HG03159 (cell line): ENCODE data around the gene BRSK2.

Source experiments
- ATAC-seq: cut with Tn5 transposase; IDR thresholded peaks from one replicate; pipeline ENCODE4 v1.9.1; 2021; ENCODE audit warnings: mild to moderate bottlenecking, moderate library complexity; ENCODE audit not compliant: unreplicated experiment

Gene BRSK2

GRCh38 chr11:1461826-1462697, 72.3 kb downstream of the BRSK2 start:
- no peak for ATAC-seq

GRCh38 chr11:1462698-1462975, 72.9 kb downstream of the BRSK2 start:
- ATAC-seq: no peak

GRCh38 chr11:1463056-1463455, 73.3 kb downstream of the BRSK2 start:
- ATAC-seq: no peak

- no peak for ATAC-seq
These were observed 77.0 kb downstream of the BRSK2 start for GRCh38 chr11:1466784-1467183.

DNA sequence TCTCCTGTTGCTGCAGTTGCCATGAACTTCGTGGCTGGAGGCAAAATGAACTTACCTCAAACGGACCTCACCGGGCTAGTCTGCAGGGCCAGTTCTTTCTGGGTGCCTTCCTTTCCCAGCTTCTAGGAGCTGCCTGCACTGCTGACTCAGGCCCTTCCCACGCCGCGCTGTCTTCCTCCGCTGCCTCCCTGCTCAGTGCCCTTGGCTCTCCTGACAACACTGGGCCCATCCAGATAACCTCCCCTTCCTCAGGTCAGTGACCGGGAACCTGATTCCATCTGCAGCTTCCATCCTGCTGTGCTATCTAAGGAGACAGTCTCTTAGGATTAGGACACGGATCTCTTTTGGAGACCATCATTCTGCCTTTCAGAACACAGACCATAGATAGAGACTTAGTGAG, 77.5 kb downstream of the BRSK2 start:
- ATAC-seq: no peak

GRCh38 chr11:1468002-1468401, 78.3 kb downstream of the BRSK2 start:
- ATAC-seq: no peak

- ATAC-seq: no peak
These were observed 78.8 kb downstream of the BRSK2 start for GRCh38 chr11:1468473-1469066.

- no peak for ATAC-seq
These were observed 79.7 kb downstream of the BRSK2 start for GRCh38 chr11:1469287-1469910.

DNA sequence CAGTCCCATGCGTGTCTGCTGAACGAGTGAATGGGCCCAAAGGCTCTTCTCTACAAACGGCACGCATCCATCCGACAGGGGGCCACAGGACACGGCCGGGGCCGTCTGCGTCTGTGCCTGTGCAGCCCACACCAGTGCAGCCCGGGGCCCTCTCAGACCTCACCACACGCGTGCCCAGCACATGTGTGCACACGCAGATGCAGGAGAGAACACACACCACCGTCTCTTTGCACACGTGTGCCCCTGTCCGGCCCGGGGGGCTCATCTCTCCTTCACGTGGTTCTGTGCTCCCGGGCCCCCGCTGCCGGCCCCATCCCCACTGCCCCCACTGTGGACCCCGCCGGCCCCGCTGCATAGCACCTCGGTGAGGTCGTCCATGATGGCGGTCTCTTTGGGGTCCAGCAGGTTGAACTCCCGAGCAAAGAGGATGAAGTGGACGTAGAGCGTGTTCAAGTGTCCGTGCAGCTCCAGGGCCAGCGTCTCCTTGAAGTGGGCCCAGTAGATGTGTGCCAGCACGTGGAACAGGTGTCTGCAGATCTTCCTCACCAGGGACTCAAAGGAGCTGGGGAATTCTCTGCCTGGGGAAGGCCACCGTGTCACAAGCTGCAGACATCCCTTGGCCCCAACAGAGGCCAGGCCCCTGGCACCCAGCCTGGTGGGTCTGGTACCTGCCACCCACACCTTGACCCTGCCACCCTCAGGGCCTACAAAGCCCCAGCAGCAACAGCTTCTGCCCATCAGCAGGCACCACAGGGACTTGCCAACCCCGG, 80.4 kb downstream of the BRSK2 start:
- no peak for ATAC-seq

- no peak for ATAC-seq
These were observed 81.2 kb downstream of the BRSK2 start for GRCh38 chr11:1470681-1471611.

DNA sequence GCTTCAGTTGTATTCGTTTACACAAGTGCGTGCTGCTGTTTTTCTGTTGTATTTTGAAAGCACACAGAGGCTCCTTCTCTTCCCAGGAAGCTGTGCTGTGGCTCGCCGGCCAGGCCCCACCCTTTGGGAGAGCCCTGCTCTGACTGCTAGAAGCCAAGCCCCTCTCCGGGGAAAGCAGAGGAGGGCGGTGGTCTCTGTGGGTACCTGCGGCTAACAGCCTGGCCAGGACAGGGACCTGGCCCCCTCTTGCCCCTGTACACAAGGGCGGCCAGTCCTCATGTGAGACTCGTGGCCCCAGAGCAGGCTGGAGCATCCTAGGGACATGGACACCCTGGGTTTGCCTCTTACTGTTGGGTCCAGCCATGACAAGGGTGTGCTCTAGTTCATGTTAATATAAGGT, 82.0 kb downstream of the BRSK2 start:
- ATAC-seq: no peak

GRCh38 chr11:1472180-1473005, 82.7 kb downstream of the BRSK2 start:
- no peak for ATAC-seq

DNA sequence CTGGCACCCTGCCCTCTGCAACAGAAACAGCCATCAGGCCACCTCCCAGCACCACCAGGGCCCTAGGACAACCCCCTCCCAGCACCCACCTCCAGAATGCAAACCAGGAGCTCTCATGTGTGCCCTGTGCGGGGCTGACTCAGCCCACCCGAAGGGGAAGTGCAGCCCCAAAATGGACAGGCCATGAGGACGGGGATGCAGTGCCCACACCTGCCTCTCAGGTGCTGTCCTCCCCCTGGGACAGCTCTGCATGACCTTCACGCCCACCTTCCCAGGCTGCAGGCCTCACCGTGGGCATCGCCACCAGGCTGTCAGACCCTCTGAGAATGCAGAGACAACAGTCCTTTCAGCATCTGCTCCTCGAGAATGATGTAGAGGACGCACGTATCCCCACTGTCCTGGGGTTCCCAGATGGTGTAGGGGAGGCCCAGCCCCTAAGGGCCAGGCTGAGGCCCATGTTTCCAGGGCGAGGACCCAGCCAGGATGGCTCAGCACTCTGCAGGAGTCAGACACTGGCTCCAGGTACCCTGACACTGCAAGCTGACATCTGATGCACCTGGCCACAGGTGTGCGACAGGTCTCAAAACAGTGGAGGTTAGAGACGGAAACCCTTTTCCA, 83.4 kb downstream of the BRSK2 start:
- no peak for ATAC-seq

GRCh38 chr11:1473786-1474185, 84.1 kb downstream of the BRSK2 start:
- ATAC-seq: no peak

- no peak for ATAC-seq
These were observed 86.1 kb downstream of the BRSK2 start for GRCh38 chr11:1475841-1476240.

DNA sequence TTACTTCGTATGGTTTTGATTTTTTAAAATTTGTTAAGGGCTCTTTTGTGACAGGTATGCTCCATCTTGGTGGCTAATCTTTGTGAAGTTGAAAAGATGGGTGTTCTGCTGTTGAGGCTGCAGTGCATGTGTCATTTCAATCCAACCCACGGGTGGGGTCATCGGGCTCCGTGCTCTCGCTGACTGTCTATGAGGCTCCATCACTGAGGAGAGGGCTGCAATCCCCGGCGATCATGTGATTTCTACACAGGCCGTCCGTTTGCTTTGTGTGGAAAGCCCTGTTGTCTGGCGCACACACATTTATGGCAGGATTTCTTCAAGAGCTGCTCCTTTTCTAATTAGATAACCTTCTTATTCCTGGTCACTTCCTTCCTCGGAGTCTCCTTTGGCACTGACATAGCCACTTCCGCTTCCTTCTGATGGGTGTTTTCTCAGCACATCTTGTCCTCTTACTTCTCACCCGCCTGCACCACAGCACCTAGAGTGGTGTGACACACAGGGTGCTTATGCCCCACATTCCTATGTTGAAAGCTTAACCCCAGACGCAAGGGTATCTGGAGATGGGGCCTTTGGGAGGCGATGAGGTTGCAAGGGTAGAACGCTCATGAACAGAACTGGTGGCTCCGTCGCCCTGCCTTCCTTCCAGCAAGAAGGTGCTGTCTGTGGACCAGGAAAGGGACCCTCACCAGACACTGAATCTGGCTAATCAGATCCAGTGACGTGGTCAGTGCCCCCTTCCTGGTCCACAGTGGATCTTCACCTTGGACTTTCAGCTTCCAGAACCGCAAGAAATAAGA, 87.4 kb downstream of the BRSK2 start:
- ATAC-seq: no peak

GRCh38 chr11:1478011-1478410, 88.3 kb downstream of the BRSK2 start:
- ATAC-seq: no peak

GRCh38 chr11:1478544-1478943, 88.8 kb downstream of the BRSK2 start:
- no peak for ATAC-seq
